Mucosa of stomach (tissue), 1 donor: ENCODE results near the gene TM6SF1.
"Not testable (repeated sequence)": the region's sequence is repeated elsewhere in the genome, so short reads cannot be mapped to it uniquely, and the experiment has no call there.

Experiments
- H3K27me3 ChIP-seq: one replicate; pipeline ENCODE4 v1.7.0; 2013; ENCODE audit warnings: mild to moderate bottlenecking, low read length; ENCODE audit not compliant: control insufficient read depth, insufficient read depth
- H3K36me3 ChIP-seq: one replicate; pipeline ENCODE4 v1.7.0; 2013; ENCODE audit warnings: low read length; ENCODE audit not compliant: control insufficient read depth, insufficient read depth
- H3K4me1 ChIP-seq: one replicate; pipeline ENCODE4 v1.7.0; 2013; ENCODE audit warnings: mild to moderate bottlenecking, low read length; ENCODE audit not compliant: control insufficient read depth, insufficient read depth
- H3K4me3 ChIP-seq: one replicate; pipeline ENCODE4 v1.7.0; 2013; ENCODE audit warnings: low read length
- H3K9ac ChIP-seq: one replicate; pipeline ENCODE4 v1.7.0; 2013; ENCODE audit warnings: mild to moderate bottlenecking, low read length, moderate library complexity
- H3K9me3 ChIP-seq: one replicate; pipeline ENCODE4 v1.7.0; 2013; ENCODE audit warnings: mild to moderate bottlenecking, low read length, moderate library complexity; ENCODE audit not compliant: control insufficient read depth
- donor health status: Pancreatic carcinoma.

The TM6SF1 gene

DNA sequence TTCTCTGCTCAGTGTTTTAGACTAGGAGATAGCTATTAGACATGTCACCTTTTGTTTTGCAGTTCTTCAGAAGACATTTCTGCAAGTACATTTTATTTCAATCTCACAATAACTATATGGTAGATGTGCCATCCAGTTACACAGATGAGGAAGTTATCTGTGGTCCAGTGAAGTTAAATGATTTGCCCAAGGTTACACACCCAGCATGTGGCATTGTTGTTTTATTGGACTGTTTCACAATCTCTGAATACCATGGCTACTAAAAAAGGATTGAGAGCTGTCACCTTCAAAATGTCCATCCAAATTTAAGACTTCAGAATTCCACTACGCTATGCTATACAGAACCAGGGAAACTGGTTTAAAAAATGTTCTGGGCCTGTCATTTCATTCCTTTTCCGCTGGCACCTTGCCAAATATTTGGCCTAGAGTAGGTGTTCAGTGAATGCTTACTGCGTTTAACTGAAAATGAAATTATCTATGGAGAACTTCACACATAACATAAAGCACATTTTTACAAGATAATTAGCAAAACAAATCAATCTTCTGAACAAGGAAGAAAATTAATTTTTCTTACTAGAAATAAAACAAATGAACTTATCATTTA lies 20.2 kb downstream of the TM6SF1 start:
- Histone ChIP-seq H3K9ac (no peak overlapping the region), H3K4me1 (no peaks in the 10 kb centered on the region), H3K9me3 (no peaks in the 10 kb centered on the region), H3K27me3 (no peaks in the 10 kb centered on the region), H3K4me3 (no peak overlapping the region), H3K36me3 (no peaks in the 10 kb centered on the region)

DNA sequence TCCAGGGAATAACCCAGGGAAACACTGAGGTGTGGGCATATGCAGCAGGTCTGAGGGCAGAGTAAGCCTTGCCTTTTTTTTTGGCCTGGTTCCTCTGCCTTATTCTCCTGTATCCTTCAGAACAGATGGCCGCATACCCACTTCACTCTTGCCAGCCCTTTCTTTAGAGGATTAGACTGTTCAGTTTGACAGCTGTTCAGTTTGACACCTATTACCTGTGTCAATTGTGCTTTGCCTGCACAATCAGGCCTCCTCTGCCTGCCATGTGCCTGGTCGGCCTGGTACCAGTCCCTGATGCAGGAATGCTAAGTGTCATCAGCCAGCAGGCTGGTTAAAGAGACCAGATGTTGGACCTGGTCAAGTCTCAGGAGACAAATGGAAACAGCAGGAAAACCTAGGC lies 22.3 kb downstream of the TM6SF1 start:
- no peak overlapping the region for H3K9ac ChIP-seq
- H3K9me3 ChIP-seq = no peaks in the 10 kb centered on the region
- no peak overlapping the region for H3K4me3 ChIP-seq
- H3K36me3 ChIP-seq = no peaks in the 10 kb centered on the region
- H3K27me3 ChIP-seq = no peaks in the 10 kb centered on the region
- no peaks in the 10 kb centered on the region for H3K4me1 ChIP-seq

DNA sequence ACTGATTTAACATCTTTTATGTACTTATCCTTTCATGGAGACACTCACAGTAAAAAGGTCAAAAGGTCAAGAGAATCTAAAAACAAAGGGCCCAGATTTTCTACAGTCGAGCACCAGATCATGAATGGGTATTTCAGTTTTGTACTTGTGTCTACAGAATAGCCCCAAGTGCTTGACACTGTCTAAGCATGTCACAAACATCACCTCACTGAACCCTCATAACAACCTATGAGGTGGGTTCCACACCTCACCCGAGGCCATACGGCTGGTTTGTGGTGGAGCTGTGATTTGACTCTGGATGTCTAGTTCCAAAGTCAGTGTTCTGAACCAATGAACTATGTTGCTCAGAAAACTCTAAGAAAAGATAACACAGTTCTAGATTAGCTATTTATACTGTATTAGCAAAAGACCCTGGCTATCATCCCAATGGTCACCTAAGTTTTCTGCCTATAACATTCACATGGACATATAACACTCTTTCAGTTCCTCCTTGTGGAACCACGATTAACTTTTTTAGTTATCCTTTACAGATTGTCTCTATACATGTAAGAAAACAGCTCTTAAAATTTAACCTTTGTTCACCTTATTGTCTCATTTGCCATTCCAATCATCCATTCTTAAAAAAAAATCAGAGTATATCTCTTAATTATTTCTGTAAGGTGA lies 25.5 kb downstream of the TM6SF1 start:
- no peaks in the 10 kb centered on the region for H3K4me1 ChIP-seq
- no peaks in the 10 kb centered on the region for H3K36me3 ChIP-seq
- H3K9me3 ChIP-seq = no peaks in the 10 kb centered on the region
- H3K4me3 ChIP-seq = no peak overlapping the region
- H3K27me3 ChIP-seq = no peaks in the 10 kb centered on the region
- no peak overlapping the region for H3K9ac ChIP-seq

DNA sequence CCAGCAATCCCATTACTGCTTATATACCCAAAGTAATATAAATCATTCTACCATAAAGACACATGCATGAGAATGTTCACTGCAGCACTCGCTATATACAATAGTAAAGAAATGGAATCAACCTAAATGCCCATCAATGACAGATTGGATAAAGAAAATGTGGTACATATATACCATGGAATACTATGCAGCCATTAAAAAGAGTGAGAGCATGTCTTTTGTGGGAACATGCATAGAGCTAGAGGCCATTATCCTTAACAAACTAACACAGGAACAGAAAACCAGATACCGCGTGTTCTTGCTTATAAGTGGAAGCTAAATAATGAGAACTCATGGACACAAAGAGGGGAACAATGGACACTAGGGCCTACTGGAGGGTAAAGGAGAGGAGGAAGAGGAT lies 34.7 kb downstream of the TM6SF1 start:
- H3K36me3 ChIP-seq, H3K9ac ChIP-seq: not testable (repeated sequence)

DNA sequence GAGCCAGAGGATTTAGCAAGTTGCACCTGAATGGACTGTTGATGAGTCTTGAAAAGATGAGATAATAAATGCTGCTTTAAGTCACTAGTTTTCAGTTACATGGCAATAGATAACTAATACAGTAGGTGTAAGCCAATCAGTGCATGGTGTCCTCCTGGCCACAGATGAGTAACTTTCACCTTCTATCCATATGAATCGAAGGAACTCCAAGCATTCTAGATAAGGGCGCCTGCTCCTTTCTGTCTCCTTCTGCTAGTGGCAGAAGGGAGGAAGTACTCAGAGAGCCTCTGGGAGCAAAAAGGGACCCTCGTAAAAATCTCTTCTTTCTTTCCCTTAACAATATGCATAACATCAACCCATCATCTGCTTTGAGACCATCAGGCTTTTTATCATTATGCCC lies 37.3 kb downstream of the TM6SF1 start:
- Histone ChIP-seq H3K4me1 (no peaks in the 10 kb centered on the region), H3K36me3 (no peaks in the 10 kb centered on the region), H3K27me3 (no peaks in the 10 kb centered on the region), H3K9me3 (no peaks in the 10 kb centered on the region), H3K9ac (no peak overlapping the region), H3K4me3 (no peak overlapping the region)

More for the DNA sequence above, 34.7 kb downstream of the TM6SF1 start:
- not testable (repeated sequence) for H3K9me3 ChIP-seq, H3K27me3 ChIP-seq, H3K4me3 ChIP-seq, H3K4me1 ChIP-seq

DNA sequence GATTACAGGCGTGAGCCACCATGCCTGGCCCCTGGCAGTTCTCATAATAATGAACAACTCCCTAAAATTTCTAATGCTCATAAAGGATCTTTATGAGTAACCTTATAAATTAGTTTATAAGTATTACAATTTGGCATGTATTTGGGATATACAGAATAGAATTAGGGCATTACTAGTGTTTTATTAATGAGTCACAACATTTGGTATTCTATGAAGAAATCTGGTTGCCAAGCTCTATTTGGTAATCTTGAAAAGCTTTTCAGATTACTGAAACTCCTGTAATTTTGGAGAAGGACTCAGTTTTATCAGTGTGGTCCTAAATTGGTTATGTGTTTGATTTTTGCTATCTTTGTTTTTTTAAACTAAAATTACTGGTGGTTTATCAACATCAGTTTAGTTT lies 45.8 kb downstream of the TM6SF1 start:
- Histone ChIP-seq H3K27me3 (no peaks in the 10 kb centered on the region), H3K36me3 (no peaks in the 10 kb centered on the region), H3K9me3 (no peaks in the 10 kb centered on the region), H3K4me3 (no peak overlapping the region), H3K9ac (no peak overlapping the region), H3K4me1 (no peaks in the 10 kb centered on the region)

DNA sequence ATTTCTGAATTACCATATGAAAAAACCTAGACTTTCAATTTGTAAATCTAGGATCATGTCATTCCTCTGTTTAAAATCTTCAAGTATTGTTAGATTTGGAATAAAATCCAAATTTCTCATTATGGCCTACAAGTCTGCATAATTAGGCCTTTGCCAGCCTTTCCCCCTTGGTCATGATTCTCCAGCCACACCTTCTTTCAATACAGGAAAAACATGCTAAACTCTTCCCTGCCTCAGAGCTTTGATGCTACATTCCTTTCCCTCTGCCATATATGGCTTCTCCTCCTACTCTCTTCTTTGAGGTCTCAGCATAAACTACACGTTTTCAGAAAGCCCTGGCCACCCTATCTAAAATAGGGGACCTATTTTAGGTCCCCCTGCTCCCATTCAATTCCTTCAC lies 48.5 kb downstream of the TM6SF1 start:
- H3K4me1 ChIP-seq = no peaks in the 10 kb centered on the region
- no peak overlapping the region for H3K4me3 ChIP-seq
- no peaks in the 10 kb centered on the region for H3K9me3 ChIP-seq
- no peaks in the 10 kb centered on the region for H3K27me3 ChIP-seq
- no peaks in the 10 kb centered on the region for H3K36me3 ChIP-seq
- no peak overlapping the region for H3K9ac ChIP-seq

DNA sequence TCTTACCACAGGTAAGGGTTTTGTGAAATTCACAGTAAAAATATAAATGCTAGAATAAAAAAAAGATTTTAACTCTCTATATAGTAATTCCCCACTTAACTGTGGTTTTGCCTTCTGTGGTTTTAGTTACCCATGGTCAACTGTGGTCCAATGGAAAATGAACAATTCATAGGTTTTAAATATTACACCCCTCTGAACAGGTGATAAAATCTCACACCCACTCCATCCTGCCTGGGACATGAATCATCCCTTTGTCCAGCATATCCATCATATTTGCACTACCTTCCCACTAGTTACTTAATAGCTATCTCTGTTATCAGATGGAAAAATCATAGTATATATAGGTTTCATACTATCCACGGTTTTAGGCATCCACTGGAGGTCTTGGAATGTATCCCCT lies 50.9 kb downstream of the TM6SF1 start:
- Histone ChIP-seq H3K4me1 (no peaks in the 10 kb centered on the region), H3K36me3 (no peaks in the 10 kb centered on the region), H3K4me3 (no peak overlapping the region)

DNA sequence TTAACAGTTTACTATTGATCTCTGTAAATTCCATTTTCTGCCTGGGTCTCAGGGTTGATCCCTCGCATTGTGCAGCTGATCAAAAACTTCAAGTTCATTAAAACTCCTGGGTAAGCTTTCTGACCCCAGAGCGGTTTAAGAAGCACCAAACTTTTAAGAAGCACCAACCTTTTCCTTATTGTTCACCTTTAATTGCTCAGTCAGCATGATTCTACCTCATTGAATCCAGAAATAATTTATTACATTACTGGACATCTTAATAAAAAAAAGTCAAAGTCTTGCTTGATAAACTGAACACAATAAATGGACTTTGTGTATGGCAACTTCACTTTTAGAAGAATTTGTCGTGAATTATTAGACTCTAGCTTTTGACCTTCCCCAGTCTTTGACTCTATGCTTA lies 53.3 kb downstream of the TM6SF1 start:
- Histone ChIP-seq H3K4me1 (no peaks in the 10 kb centered on the region), H3K4me3 (no peak overlapping the region), H3K9me3 (no peaks in the 10 kb centered on the region), H3K27me3 (no peaks in the 10 kb centered on the region), H3K9ac (no peak overlapping the region), H3K36me3 (no peaks in the 10 kb centered on the region)

More for the DNA sequence above, 50.9 kb downstream of the TM6SF1 start:
- Histone ChIP-seq H3K9ac (no peak overlapping the region), H3K9me3 (no peaks in the 10 kb centered on the region), H3K27me3 (no peaks in the 10 kb centered on the region)

DNA sequence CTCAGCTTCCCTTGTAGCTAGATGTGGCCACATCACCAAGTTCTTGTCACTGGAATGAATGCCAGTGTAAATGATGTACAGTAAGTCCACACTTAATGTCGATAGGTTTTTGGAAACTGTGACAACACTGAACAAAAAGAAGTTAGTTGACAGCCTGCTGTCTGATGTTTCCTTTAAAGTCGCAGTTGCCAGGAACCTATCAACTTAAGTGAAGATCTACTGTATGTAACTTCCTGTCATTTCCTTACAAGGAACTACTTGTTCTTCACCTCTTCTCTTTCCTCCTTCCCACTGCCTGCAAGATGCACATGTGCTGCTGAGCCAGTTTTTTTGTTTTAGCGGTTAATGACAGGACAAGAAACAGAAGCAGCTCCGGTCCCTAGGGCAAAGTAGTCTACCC lies 55.6 kb downstream of the TM6SF1 start:
- H3K4me3 ChIP-seq = no peak overlapping the region
- H3K9me3 ChIP-seq = no peaks in the 10 kb centered on the region
- H3K9ac ChIP-seq = no peak overlapping the region
- no peaks in the 10 kb centered on the region for H3K36me3 ChIP-seq
- no peaks in the 10 kb centered on the region for H3K4me1 ChIP-seq
- H3K27me3 ChIP-seq = no peaks in the 10 kb centered on the region

DNA sequence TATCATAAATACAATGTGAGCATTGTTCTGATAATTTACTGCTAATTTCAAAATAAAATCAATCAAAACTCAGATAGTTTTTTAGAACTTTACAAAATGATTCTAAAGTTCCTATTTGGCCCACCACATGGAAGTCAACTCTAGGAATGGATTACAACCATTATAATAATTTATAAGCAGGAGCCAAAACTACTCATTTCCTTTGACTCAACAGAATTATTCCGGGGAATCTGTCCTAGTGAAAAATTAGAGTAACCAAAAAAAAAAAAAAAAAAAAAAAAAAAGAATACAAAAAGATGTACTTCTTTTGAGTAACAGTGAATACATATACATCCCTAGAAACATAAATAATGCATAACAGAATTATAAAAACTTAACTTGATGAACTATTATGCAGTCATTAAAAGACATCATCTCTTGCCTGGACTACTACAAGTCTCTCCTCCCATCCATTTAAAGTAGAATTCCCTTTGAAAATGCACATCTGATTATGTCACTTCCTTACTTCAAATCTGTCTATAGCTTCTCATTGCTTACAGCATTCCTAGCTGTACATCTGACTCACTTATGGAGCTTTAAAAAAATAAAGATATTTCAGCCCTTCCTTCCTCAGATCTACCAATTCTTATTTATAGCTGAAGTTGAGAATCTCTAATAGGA lies 56.8 kb downstream of the TM6SF1 start:
- no peaks in the 10 kb centered on the region for H3K4me1 ChIP-seq
- no peaks in the 10 kb centered on the region for H3K36me3 ChIP-seq
- H3K27me3 ChIP-seq = no peaks in the 10 kb centered on the region
- no peak overlapping the region for H3K4me3 ChIP-seq
- no peak overlapping the region for H3K9ac ChIP-seq
- H3K9me3 ChIP-seq = no peaks in the 10 kb centered on the region

DNA sequence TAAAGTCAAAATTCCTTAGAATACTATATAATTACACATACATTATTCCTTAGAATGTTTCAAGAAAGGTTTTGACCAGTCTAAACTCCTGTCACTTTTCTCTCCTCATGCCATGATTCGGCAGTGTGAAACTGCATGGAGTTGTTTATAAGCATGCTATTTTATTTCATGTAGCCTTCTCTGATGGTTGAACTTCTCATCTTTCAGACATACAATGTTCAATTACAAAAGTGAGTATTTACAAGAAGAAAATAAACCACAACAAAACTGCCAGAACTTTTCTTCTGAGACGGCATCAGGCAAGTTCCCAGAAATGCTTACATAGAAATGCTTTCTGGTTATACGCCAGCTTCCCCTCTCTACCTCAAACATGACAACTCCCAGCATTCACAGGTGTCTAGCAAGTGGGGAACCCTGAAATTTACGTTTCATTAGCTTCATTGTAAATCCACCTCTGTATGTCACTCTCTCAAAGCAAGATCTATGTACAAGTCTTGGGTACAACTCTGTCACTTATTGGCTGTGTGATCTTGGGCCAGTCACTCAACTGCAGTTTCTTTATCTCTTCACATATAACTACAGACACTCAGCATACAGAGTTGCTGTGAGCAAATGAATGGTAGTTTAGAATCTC lies 57.4 kb downstream of the TM6SF1 start:
- Histone ChIP-seq H3K27me3 (no peaks in the 10 kb centered on the region), H3K36me3 (no peaks in the 10 kb centered on the region), H3K4me1 (no peaks in the 10 kb centered on the region), H3K9me3 (no peaks in the 10 kb centered on the region), H3K9ac (no peak overlapping the region), H3K4me3 (no peak overlapping the region)
